GM13976 (cell line): Measurements from ENCODE around the gene DYRK2.

ENCODE experiments used
- DNase-seq: peaks from one replicate; pipeline ENCODE4 v3.0.0; 2012; ENCODE audit warnings: low spot score
- CTCF ChIP-seq: IDR thresholded peaks from 2 replicates; pipeline ENCODE4 v1.5.1; 2012; ENCODE audit warnings: borderline replicate concordance, mild to moderate bottlenecking; ENCODE audit not compliant: insufficient read depth; ENCODE audit errors: extremely low read depth, missing control alignments, control extremely low read depth
- in situ Hi-C: fragments of 300-500 bp; cut with MboI; formaldehyde crosslinking; loops from one replicate; pipeline ENCODE4 v1.12.0; 2022; ENCODE audit warnings: low sequenced_read_pairs, mixed read lengths, inconsistent platforms; ENCODE audit not compliant: unreplicated experiment

The DYRK2 gene

GRCh38 chr12:67630373-67631088, 18.0 kb upstream of the DYRK2 start:
- in situ Hi-C loops: no loop called here
- no peak for TF ChIP-seq CTCF

GRCh38 chr12:67632005-67632404, 16.5 kb upstream of the DYRK2 start:
- TF ChIP-seq CTCF: no peak
- no peak for DNase-seq
- in situ Hi-C loops: no loop called here

More at GRCh38 chr12:67630373-67631088, 18.0 kb upstream of the DYRK2 start:
- no peak for DNase-seq

- in situ Hi-C loops: no loop called here
- no peak for TF ChIP-seq CTCF
- no peak for DNase-seq
Measured at GRCh38 chr12:67633024-67633610, 15.4 kb upstream of the DYRK2 start.

- DNase-seq: no peak
Measured at GRCh38 chr12:67633708-67634107, 14.8 kb upstream of the DYRK2 start.

GRCh38 chr12:67634303-67634761, 14.2 kb upstream of the DYRK2 start:
- DNase-seq: no peak
- in situ Hi-C loops: no loop called here
- TF ChIP-seq CTCF: no peak

More at GRCh38 chr12:67633708-67634107, 14.8 kb upstream of the DYRK2 start:
- in situ Hi-C loops: no loop called here
- no peak for TF ChIP-seq CTCF

GRCh38 chr12:67637718-67638117, 10.8 kb upstream of the DYRK2 start:
- no peak for TF ChIP-seq CTCF
- DNase-seq: no peak
- in situ Hi-C loops: no loop called here
